ENCODE measurements around the gene AP1G1. TPM values are rescaled to one million over a fixed set of nuclear protein-coding genes. Genes with fewer than 3 reads are reported as not detected.
"Not testable (repeated sequence)": the region's sequence is repeated elsewhere in the genome, so short reads cannot be mapped to it uniquely, and the experiment has no call there.

Gene AP1G1
- polyA plus RNA-seq, 1 of the 3 experiments (the other 2 are of a cell fraction), result 23.8 TPM

- H3K4me3 ChIP-seq (ENCODE audit: low read depth in 2 of 2, low read length in 1 of 2), result no peak overlapping the region
- H3K9me3 ChIP-seq, result no peaks in the 10 kb centered on the region
- peaks cover 22% of the 10 kb centered on the region for H3F3A ChIP-seq (replicated peaks; ENCODE audit: insufficient read depth)
- no peak for DNase-seq
- H3K9ac ChIP-seq, result no peak overlapping the region
- H3K9me2 ChIP-seq, result no peaks in the 10 kb centered on the region
- no peak for TF ChIP-seq EZH2phosphoT487 (IDR thresholded peaks at IDR 0.05; ENCODE audit: borderline replicate concordance, low read depth)
- H3K27me3 ChIP-seq (ENCODE audit: insufficient read depth), result no peaks in the 10 kb centered on the region
- no peak overlapping the region for H2AFZ ChIP-seq (ENCODE audit: low read depth)
- 98% methylated on average over 1 of the region's 1 CpG for WGBS (ENCODE audit: low lambda C conversion rate)
- peaks cover 3 to 33% of the 10 kb centered on the region in 2 experiments for H3K36me3 ChIP-seq (replicated peaks in 1 of 2; ENCODE audit: control insufficient read depth in 1 of 2, insufficient read depth in 2 of 2, low read length in 1 of 2)
- ChIA-PET POLR2A (no interaction called here), CTCF (interaction anchor here (1.0 kb wide), 1 partner anchor 9 kb away, joined by 4 read pairs; no protein-coding TSS in a partner anchor)
- H4K20me1 ChIP-seq (ENCODE audit: insufficient read depth), result peaks cover 85% of the 10 kb centered on the region
- no peaks in the 10 kb centered on the region; a peak in 1 of 4 replicates for H3K4me1 ChIP-seq (ENCODE audit: control insufficient read depth in 1 of 2, insufficient read depth in 2 of 2, low read depth in 1 of 2, low read length in 1 of 2)
- H3K4me2 ChIP-seq, result no peak overlapping the region
- H3K79me2 ChIP-seq (ENCODE audit: insufficient read depth), result peaks cover 100% of the 10 kb centered on the region
- H3K27ac ChIP-seq (ENCODE audit: low read depth in 2 of 2, low read length in 1 of 2), result no peak overlapping the region
Observed at GRCh38 chr16:71794018-71794417, 14.6 kb downstream of the AP1G1 start.

- peaks cover 22% of the 10 kb centered on the region for H3F3A ChIP-seq (replicated peaks; ENCODE audit: insufficient read depth)
- H3K9ac ChIP-seq, result no peak overlapping the region
- H3K79me2 ChIP-seq (ENCODE audit: insufficient read depth), result peaks cover 99% of the 10 kb centered on the region
- H3K27me3 ChIP-seq (ENCODE audit: insufficient read depth), result no peaks in the 10 kb centered on the region
- ChIA-PET CTCF (no interaction called here), POLR2A (no interaction called here)
- no peaks in the 10 kb centered on the region; a peak in 1 of 4 replicates for H3K4me1 ChIP-seq (ENCODE audit: control insufficient read depth in 1 of 2, insufficient read depth in 2 of 2, low read depth in 1 of 2, low read length in 1 of 2)
- no peak overlapping the region for H3K4me2 ChIP-seq
- H3K36me3 ChIP-seq (replicated peaks in 1 of 2; ENCODE audit: control insufficient read depth in 1 of 2, insufficient read depth in 2 of 2, low read length in 1 of 2), result peaks cover 16 to 36% of the 10 kb centered on the region in 2 experiments
- 92% methylated on average over 3 of the region's 3 CpGs for WGBS (ENCODE audit: low lambda C conversion rate)
- peak overlapping the region in 1 of 2 experiments; percentile 20; a peak in 1 of 4 replicates for H3K27ac ChIP-seq (ENCODE audit: low read depth in 2 of 2, low read length in 1 of 2)
- peaks cover 83% of the 10 kb centered on the region for H4K20me1 ChIP-seq (ENCODE audit: insufficient read depth)
- no peaks in the 10 kb centered on the region for H3K9me3 ChIP-seq
- peak; percentile 29; the same call in 1 of the 2 replicates for TF ChIP-seq TCF12 (IDR thresholded peaks at IDR 0.05)
- TF ChIP-seq EP300 (IDR thresholded peaks at IDR 0.05; ENCODE audit: borderline replicate concordance in 1 of 2, low read depth in 1 of 2, low read length in 1 of 2), result no peak
- no peak for DNase-seq
- H2AFZ ChIP-seq (ENCODE audit: low read depth), result no peak overlapping the region
- H3K9me2 ChIP-seq, result no peaks in the 10 kb centered on the region
- H3K4me3 ChIP-seq (ENCODE audit: low read depth in 2 of 2, low read length in 1 of 2), result no peak overlapping the region
Observed at GRCh38 chr16:71792176-71792575, 16.5 kb downstream of the AP1G1 start.

- H2AFZ ChIP-seq (ENCODE audit: low read depth); H3K9me2 ChIP-seq; H3K4me3 ChIP-seq (ENCODE audit: low read depth in 2 of 2, low read length in 1 of 2); POLR2A ChIA-PET; DNase-seq; H3F3A ChIP-seq (replicated peaks; ENCODE audit: insufficient read depth); H3K9me3 ChIP-seq; H3K9ac ChIP-seq; H3K27ac ChIP-seq (ENCODE audit: low read depth in 2 of 2, low read length in 1 of 2); H3K27me3 ChIP-seq (ENCODE audit: insufficient read depth); H3K4me2 ChIP-seq; H3K4me1 ChIP-seq (ENCODE audit: control insufficient read depth in 1 of 2, insufficient read depth in 2 of 2, low read depth in 1 of 2, low read length in 1 of 2): not testable (repeated sequence)
- H4K20me1 ChIP-seq (ENCODE audit: insufficient read depth), result peaks cover 69% of the 10 kb centered on the region
- 83% methylated on average over 3 of the region's 3 CpGs for WGBS (ENCODE audit: low lambda C conversion rate)
- CTCF ChIA-PET, result interaction anchor here (0.8 to 1.1 kb wide), 3 partner anchors 8 to 171 kb away, joined by 3 read pairs; no protein-coding TSS in a partner anchor
- peaks cover 16 to 40% of the 10 kb centered on the region in 2 experiments for H3K36me3 ChIP-seq (replicated peaks in 1 of 2; ENCODE audit: control insufficient read depth in 1 of 2, insufficient read depth in 2 of 2, low read length in 1 of 2)
- H3K79me2 ChIP-seq (ENCODE audit: insufficient read depth), result peaks cover 99% of the 10 kb centered on the region
Observed at GRCh38 chr16:71790329-71790728, 18.3 kb downstream of the AP1G1 start.

DNA sequence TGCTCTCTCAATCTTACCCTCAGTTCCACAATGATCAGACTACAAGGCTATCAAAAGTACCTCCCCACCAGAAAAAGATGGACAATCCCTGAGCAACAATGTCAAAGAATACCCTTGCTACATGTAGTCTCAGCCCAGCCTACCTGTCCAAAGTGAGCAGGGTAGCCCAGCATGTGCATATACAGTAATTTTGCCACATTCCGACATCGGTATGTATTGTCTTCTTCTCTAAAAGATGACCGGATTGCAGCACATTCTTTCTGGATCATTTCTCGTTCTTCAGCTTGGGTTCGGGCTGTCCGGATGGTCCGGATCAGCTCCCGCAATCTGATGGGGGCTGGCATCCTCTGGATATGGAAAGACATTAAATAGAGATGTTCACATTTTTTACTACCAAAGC lies 19.5 kb downstream of the AP1G1 start:
- no peak overlapping the region for H2AFZ ChIP-seq (ENCODE audit: low read depth)
- peaks cover 16 to 42% of the 10 kb centered on the region in 2 experiments for H3K36me3 ChIP-seq (replicated peaks in 1 of 2; ENCODE audit: control insufficient read depth in 1 of 2, insufficient read depth in 2 of 2, low read length in 1 of 2)
- H3K4me1 ChIP-seq (ENCODE audit: control insufficient read depth in 1 of 2, insufficient read depth in 2 of 2, low read depth in 1 of 2, low read length in 1 of 2), result no peaks in the 10 kb centered on the region
- ChIA-PET POLR2A (no interaction called here), CTCF (interaction anchor here (0.8 to 1.9 kb wide), 3 partner anchors 24 to 172 kb away, joined by 3 to 6 read pairs (median 3); no protein-coding TSS in a partner anchor)
- no peak for DNase-seq
- peaks cover 99% of the 10 kb centered on the region for H3K79me2 ChIP-seq (ENCODE audit: insufficient read depth)
- no peak overlapping the region for H3K27ac ChIP-seq (ENCODE audit: low read depth in 2 of 2, low read length in 1 of 2)
- H3K4me3 ChIP-seq (ENCODE audit: low read depth in 2 of 2, low read length in 1 of 2), result no peak overlapping the region
- peaks cover 6% of the 10 kb centered on the region for H3F3A ChIP-seq (replicated peaks; ENCODE audit: insufficient read depth)
- no peaks in the 10 kb centered on the region for H3K27me3 ChIP-seq (ENCODE audit: insufficient read depth)
- WGBS (ENCODE audit: low lambda C conversion rate), result 97% methylated on average over 8 of the region's 8 CpGs
- H4K20me1 ChIP-seq (ENCODE audit: insufficient read depth), result peaks cover 63% of the 10 kb centered on the region
- no peak overlapping the region for H3K9ac ChIP-seq
- TF ChIP-seq MAX (IDR thresholded peaks at IDR 0.05; ENCODE audit: low read depth), result no peak
- no peak for TF ChIP-seq SIN3A (IDR thresholded peaks at IDR 0.05; ENCODE audit: borderline replicate concordance, low read depth, low read length)
- TF ChIP-seq SMC3 (IDR thresholded peaks at IDR 0.05; ENCODE audit: low read depth, low read length), result no peak
- H3K4me2 ChIP-seq, result no peak overlapping the region
- no peaks in the 10 kb centered on the region for H3K9me3 ChIP-seq
- no peaks in the 10 kb centered on the region for H3K9me2 ChIP-seq

Data from SK-N-SH (cell line).